Gastrocnemius medialis (tissue), 4 donors: ENCODE measurements around the gene CDKN2B-AS1. TPM values are rescaled to one million over a fixed set of nuclear protein-coding genes. Genes with fewer than 3 reads are reported as not detected.

Source experiments
- ATAC-seq, 2 donors: fragments of 150-250 bp; one replicate each; pipeline ENCODE4 v1.9.1; 2016
- DNase-seq, 2 donors: peaks; one replicate each; pipeline ENCODE4 v3.0.0-alpha.2; 2019
- H3K27ac ChIP-seq, 4 donors: fragments of 200-600 bp; sonication (generic); 1 replicate in 1 of 4; 2 replicates in 3 of 4; pipeline ENCODE4 v1.5.1; 2016 to 2018; ENCODE audit warnings: mild to moderate bottlenecking in 2 of 4, moderate library complexity in 1 of 4
- H3K27me3 ChIP-seq, 3 donors: fragments of 200-600 bp; sonication (generic) in 2 of 3; 1 replicate in 1 of 3; 2 replicates in 2 of 3; pipeline versions ENCODE4 v1.5.1 to v1.6.0; 2016 to 2019; ENCODE audit warnings: mild to moderate bottlenecking in 1 of 3, moderate library complexity in 1 of 3
- H3K36me3 ChIP-seq, 2 donors: fragments of 200-600 bp; sonication (generic) in 1 of 2; one replicate each; pipeline ENCODE4 v1.5.1; 2017 to 2018
- H3K4me1 ChIP-seq, 2 donors: fragments of 200-600 bp; sonication (generic) in 1 of 2; one replicate each; pipeline ENCODE4 v1.5.1; 2016 to 2017; ENCODE audit warnings: mild to moderate bottlenecking in 2 of 2
- H3K4me3 ChIP-seq, 4 donors: fragments of 200-600 bp; sonication (generic) in 3 of 4; 1 replicate in 1 of 4; 2 replicates in 3 of 4; pipeline ENCODE4 v1.5.1; 2016 to 2019; ENCODE audit warnings: mild to moderate bottlenecking in 2 of 4
- H3K9me3 ChIP-seq, 3 donors: fragments of 200-600 bp; sonication (generic) in 2 of 3; 1 replicate in 1 of 3; 2 replicates in 2 of 3; pipeline ENCODE4 v1.5.1; 2016 to 2019
- POLR2A ChIP-seq, 2 donors: fragments of 450-650 bp; IDR thresholded peaks; one replicate each; pipeline ENCODE4 v1.6.1; 2017; ENCODE audit warnings: antibody characterized with exemption in 2 of 2, mild to moderate bottlenecking in 2 of 2, moderate library complexity in 2 of 2
- in situ Hi-C, 4 donors: fragments of 200-750 bp; cut with MboI; loops; one replicate each; pipeline versions ENCODE4 v1.15.0 to v1.8.0; 2017; ENCODE audit warnings: low sequenced_read_pairs in 4 of 4
- intact Hi-C: fragments of 100-400 bp; cut with DNase I; formaldehyde crosslinking; loops from one replicate; pipeline ENCODE4 v1.15.1; 2023; ENCODE audit warnings: low total_unique reads
- total RNA-seq, 4 donors: library from RNA; depleted of rRNA; stranded (reverse); fragments of >200 nt; gene quantifications; one replicate each; pipeline versions ENCODE4 v1.1.0 to v1.2.3, GENCODE V29; 2016
- TF ChIP-seq, protein P1 (sequence below), 5 experiments: fragments of 450-650 bp in 3 of 5; fragments of 200-600 bp in 2 of 5; sonication (generic) in 2 of 5; IDR thresholded peaks in 4 of 5; conservative IDR thresholded peaks in 1 of 5; 1 replicate in 4 of 5; 2 replicates in 1 of 5; pipeline ENCODE4 v1.5.1; 2016 to 2019; ENCODE audit warnings: antibody characterized with exemption in 5 of 5, mild to moderate bottlenecking in 3 of 5, moderate library complexity in 3 of 5

Gene CDKN2B-AS1
- total RNA-seq, 4 donors from 2014 or later, result 0.46 TPM; not detected in 3

DNA sequence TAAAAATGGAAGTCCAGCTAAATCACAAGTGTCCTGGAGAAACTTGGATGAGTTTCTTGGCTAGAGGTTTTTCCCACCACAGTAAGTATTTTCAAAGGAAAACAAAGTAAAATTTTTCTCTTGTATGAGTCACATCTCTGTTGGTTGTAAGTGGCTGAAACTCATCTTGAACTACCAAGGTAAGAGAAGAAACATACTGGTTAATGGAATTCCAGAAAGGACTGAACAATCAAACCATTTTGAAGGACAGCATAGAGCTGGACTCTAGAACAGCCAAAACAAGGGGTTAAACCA, 117.3 kb downstream of the CDKN2B-AS1 start:
- ATAC-seq, result no peak

DNA sequence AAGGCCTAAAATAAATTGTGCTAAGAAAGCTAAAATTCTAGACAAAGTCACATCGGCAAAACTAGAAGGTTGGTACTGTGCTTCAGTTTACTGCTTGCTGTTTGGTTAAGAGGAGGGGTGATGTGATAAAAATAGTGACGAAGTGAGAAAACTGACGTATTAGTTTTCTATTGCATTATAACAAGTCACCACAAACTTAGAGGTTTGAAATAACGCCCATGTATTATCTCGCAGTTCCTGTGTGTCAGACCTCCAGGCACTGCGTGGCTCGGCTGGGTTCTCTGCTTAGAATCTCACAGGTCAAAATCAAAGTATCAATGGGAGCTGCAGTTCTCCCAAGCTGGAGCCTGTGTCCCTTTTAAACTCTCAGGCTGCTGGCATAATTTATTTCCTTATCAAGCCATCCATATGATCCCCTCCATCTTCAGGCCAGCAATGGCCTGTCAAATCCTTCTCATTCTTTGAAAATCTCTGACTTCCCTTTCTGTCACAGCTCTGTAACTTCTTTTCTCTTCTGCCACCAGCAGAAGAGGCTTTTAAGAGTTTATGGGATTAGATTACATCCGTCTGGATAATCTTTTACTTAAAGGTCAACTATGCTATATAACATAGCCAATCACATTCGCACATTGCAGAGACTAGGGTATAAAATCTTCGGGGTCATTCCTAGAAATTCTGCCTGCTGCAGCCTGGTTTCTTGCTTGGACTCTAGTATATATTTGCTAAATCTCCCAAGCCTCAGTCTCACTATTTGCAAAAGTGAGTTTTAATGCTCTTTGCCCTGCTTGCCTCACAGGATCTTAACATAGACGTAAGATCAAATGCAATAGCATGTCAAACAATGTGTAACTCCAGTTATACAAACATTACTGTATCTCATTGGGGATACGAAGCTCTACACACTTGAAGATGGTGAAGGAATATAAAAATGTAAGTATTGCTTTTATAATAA, 118.6 kb downstream of the CDKN2B-AS1 start:
- in situ Hi-C loops, result loop anchor here in 3 of 4 donors (10.0 to 25.0 kb wide), 3 partner anchors 101 to 301 kb away; partner anchors contain the start of genes CDKN2B (in 1 of the 3) and MTAP (in 1 of the 3)
- no peaks in the 10 kb centered on the region for H3K36me3 ChIP-seq
- no peaks in the 10 kb centered on the region for H3K4me1 ChIP-seq
- H3K27me3 ChIP-seq, result no peaks in the 10 kb centered on the region
- no peak overlapping the region for H3K4me3 ChIP-seq
- no peak overlapping the region for H3K27ac ChIP-seq
- intact Hi-C loops, result no loop called here
- H3K9me3 ChIP-seq, result no peaks in the 10 kb centered on the region
- ATAC-seq (no peak), DNase-seq (no peak)
- TF ChIP-seq POLR2A (IDR thresholded peaks at IDR 0.05), result no peak
- TF ChIP-seq, protein P1, sequence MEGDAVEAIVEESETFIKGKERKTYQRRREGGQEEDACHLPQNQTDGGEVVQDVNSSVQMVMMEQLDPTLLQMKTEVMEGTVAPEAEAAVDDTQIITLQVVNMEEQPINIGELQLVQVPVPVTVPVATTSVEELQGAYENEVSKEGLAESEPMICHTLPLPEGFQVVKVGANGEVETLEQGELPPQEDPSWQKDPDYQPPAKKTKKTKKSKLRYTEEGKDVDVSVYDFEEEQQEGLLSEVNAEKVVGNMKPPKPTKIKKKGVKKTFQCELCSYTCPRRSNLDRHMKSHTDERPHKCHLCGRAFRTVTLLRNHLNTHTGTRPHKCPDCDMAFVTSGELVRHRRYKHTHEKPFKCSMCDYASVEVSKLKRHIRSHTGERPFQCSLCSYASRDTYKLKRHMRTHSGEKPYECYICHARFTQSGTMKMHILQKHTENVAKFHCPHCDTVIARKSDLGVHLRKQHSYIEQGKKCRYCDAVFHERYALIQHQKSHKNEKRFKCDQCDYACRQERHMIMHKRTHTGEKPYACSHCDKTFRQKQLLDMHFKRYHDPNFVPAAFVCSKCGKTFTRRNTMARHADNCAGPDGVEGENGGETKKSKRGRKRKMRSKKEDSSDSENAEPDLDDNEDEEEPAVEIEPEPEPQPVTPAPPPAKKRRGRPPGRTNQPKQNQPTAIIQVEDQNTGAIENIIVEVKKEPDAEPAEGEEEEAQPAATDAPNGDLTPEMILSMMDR (IDR thresholded peaks at IDR 0.05 in 4 of 5, conservative IDR thresholded peaks at IDR 0.05 in 1 of 5), result no peak

More for the DNA sequence above, 117.3 kb downstream of the CDKN2B-AS1 start:
- Histone ChIP-seq H3K36me3 (no peaks in the 10 kb centered on the region), H3K9me3 (no peaks in the 10 kb centered on the region), H3K27ac (no peak overlapping the region), H3K4me3 (no peak overlapping the region), H3K27me3 (no peaks in the 10 kb centered on the region), H3K4me1 (no peaks in the 10 kb centered on the region)
- TF ChIP-seq POLR2A (IDR thresholded peaks at IDR 0.05), result no peak
- TF ChIP-seq, protein P1 (IDR thresholded peaks at IDR 0.05 in 4 of 5, conservative IDR thresholded peaks at IDR 0.05 in 1 of 5), result no peak
- no peak for DNase-seq
- in situ Hi-C loops, result loop anchor here in 3 of 4 donors (10.0 to 25.0 kb wide), 3 partner anchors 100 to 300 kb away; partner anchors contain the start of genes CDKN2B (in 1 of the 3) and MTAP (in 1 of the 3)
- intact Hi-C loops, result no loop called here

GRCh38 chr9:22114956-22115355, 120.4 kb downstream of the CDKN2B-AS1 start:
- in situ Hi-C loops (loop anchor here (5.0 to 25.0 kb wide), 4 partner anchors 103 to 303 kb away; partner anchors contain the start of genes CDKN2B (in 1 of the 4) and MTAP (in 1 of the 4)), intact Hi-C loops (no loop called here)
- no peaks in the 10 kb centered on the region for H3K4me1 ChIP-seq
- DNase-seq (no peak), ATAC-seq (no peak)
- H3K27me3 ChIP-seq, result no peaks in the 10 kb centered on the region
- no peak for TF ChIP-seq POLR2A (IDR thresholded peaks at IDR 0.05)
- TF ChIP-seq, protein P1 (IDR thresholded peaks at IDR 0.05 in 4 of 5, conservative IDR thresholded peaks at IDR 0.05 in 1 of 5), result no peak
- no peak overlapping the region for H3K27ac ChIP-seq
- no peaks in the 10 kb centered on the region for H3K36me3 ChIP-seq
- no peaks in the 10 kb centered on the region for H3K9me3 ChIP-seq
- H3K4me3 ChIP-seq, result no peak overlapping the region

GRCh38 chr9:22116758-22117157, 122.2 kb downstream of the CDKN2B-AS1 start:
- in situ Hi-C loops, result loop anchor here (5.0 to 25.0 kb wide), 4 partner anchors 104 to 304 kb away; partner anchors contain the start of genes CDKN2B (in 1 of the 4) and MTAP (in 1 of the 4)
- H3K4me1 ChIP-seq, result no peaks in the 10 kb centered on the region
- no peak overlapping the region for H3K4me3 ChIP-seq
- DNase-seq, result no peak
- no peaks in the 10 kb centered on the region for H3K27me3 ChIP-seq
- no peaks in the 10 kb centered on the region for H3K9me3 ChIP-seq
- H3K27ac ChIP-seq, result no peak overlapping the region
- TF ChIP-seq, protein P1 (IDR thresholded peaks at IDR 0.05 in 4 of 5, conservative IDR thresholded peaks at IDR 0.05 in 1 of 5), result no peak
- no peak for TF ChIP-seq POLR2A (IDR thresholded peaks at IDR 0.05)
- no peak for ATAC-seq
- intact Hi-C loops, result no loop called here
- no peaks in the 10 kb centered on the region for H3K36me3 ChIP-seq
